ENCODE results near the gene ATP6V1C2.

- TF ChIP-seq CTCF (conservative IDR thresholded peaks at IDR 0.05; ENCODE audit: low read depth in 2 of 2) (no peak), EZH2 (IDR thresholded peaks at IDR 0.05; ENCODE audit: low read depth, unreplicated experiment) (no peak), ETS1 (IDR thresholded peaks at IDR 0.05) (no peak), CREB1 (CRISPR knock-in tag; IDR thresholded peaks at IDR 0.05; ENCODE audit: low read depth) (no peak), POLR2AphosphoS5 (IDR thresholded peaks at IDR 0.05; ENCODE audit: low read depth) (no peak), STAT1 (IDR thresholded peaks at IDR 0.05; ENCODE audit: unreplicated experiment) (no peak), JUNB (IDR thresholded peaks at IDR 0.05; ENCODE audit: unreplicated experiment) (no peak), REST (IDR thresholded peaks at IDR 0.05; ENCODE audit: unreplicated experiment) (no peak), ZNF331 (CRISPR knock-in tag; IDR thresholded peaks at IDR 0.05; ENCODE audit: low read depth) (no peak), ZNF114 (CRISPR knock-in tag; IDR thresholded peaks at IDR 0.05) (no peak)
These were observed 63.3 kb downstream of the ATP6V1C2 start for GRCh38 chr2:10784719-10785118.
